ENCODE results near the gene UIMC1. TPM values are rescaled to one million over a fixed set of nuclear protein-coding genes. Genes with fewer than 3 reads are reported as not detected.

UIMC1 gene
- total RNA-seq, 1 experiment from 2014 or later = 20.7 TPM

DNA sequence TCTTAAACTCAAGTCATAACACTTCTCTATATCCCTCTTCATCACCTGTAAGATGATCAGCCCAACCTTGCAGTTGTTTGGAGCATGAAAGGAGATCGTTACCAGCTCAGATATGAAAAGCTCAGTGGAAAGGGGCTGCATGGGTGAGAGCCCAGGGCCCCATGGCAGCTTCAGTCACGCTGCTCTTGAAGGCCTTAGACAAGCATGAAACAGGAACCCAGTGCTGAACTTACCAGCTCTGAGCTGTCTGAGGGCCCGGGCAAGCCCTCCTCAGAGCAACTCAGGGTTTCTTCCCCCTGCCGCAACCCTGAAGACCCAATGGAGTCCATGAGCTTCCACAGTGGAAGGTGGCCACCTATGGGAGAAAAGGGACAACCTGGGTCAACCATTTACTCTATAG is 110.7 kb downstream of the UIMC1 start:
- ChIA-PET POLR2A (ENCODE audit: unreplicated experiment) (no interaction called here), CTCF (no interaction called here)
- no peak overlapping the region for H3K4me3 ChIP-seq (ENCODE audit: low read length)
- no TSS peak for BruUV-seq (replicated peaks)
- no peaks in the 10 kb centered on the region; the same call in 1 of the 2 replicates for H3K27me3 ChIP-seq (ENCODE audit: low read length)
- TF ChIP-seq EZH2 (IDR thresholded peaks at IDR 0.05; ENCODE audit: low read length, unreplicated experiment) (no peak), EZH2phosphoT487 (IDR thresholded peaks at IDR 0.05; ENCODE audit: borderline replicate concordance, low read length) (no peak)
- TF ChIP-seq, protein P1, sequence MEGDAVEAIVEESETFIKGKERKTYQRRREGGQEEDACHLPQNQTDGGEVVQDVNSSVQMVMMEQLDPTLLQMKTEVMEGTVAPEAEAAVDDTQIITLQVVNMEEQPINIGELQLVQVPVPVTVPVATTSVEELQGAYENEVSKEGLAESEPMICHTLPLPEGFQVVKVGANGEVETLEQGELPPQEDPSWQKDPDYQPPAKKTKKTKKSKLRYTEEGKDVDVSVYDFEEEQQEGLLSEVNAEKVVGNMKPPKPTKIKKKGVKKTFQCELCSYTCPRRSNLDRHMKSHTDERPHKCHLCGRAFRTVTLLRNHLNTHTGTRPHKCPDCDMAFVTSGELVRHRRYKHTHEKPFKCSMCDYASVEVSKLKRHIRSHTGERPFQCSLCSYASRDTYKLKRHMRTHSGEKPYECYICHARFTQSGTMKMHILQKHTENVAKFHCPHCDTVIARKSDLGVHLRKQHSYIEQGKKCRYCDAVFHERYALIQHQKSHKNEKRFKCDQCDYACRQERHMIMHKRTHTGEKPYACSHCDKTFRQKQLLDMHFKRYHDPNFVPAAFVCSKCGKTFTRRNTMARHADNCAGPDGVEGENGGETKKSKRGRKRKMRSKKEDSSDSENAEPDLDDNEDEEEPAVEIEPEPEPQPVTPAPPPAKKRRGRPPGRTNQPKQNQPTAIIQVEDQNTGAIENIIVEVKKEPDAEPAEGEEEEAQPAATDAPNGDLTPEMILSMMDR (conservative IDR thresholded peaks at IDR 0.05; ENCODE audit: low read depth, low read length) = no peak
- no peaks in the 10 kb centered on the region for H3K4me1 ChIP-seq (ENCODE audit: insufficient read depth, low read length)
- no peak overlapping the region for H3K9ac ChIP-seq (ENCODE audit: low read length)
- no peak overlapping the region for H3K4me2 ChIP-seq (ENCODE audit: low read length)
- H3K27ac ChIP-seq (ENCODE audit: low read length) = no peak overlapping the region
- H3K36me3 ChIP-seq (ENCODE audit: low read depth, low read length) = no peaks in the 10 kb centered on the region
- DNase-seq (no peak), ATAC-seq (no peak)
- H2AFZ ChIP-seq (ENCODE audit: low read length) = no peak overlapping the region
- H3K79me2 ChIP-seq (ENCODE audit: low read length) = no peaks in the 10 kb centered on the region
- H3F3A ChIP-seq (ENCODE audit: low read length, unreplicated experiment) = no peaks in the 10 kb centered on the region
- intact Hi-C loops (cut with micrococcal nuclease) = no loop called here
- H3K9me2 ChIP-seq (replicated peaks; ENCODE audit: low read length) = no peaks in the 10 kb centered on the region
- no peaks in the 10 kb centered on the region for H4K20me1 ChIP-seq (ENCODE audit: low read length)
- H3K9me3 ChIP-seq (ENCODE audit: low read length) = no peaks in the 10 kb centered on the region

DNA sequence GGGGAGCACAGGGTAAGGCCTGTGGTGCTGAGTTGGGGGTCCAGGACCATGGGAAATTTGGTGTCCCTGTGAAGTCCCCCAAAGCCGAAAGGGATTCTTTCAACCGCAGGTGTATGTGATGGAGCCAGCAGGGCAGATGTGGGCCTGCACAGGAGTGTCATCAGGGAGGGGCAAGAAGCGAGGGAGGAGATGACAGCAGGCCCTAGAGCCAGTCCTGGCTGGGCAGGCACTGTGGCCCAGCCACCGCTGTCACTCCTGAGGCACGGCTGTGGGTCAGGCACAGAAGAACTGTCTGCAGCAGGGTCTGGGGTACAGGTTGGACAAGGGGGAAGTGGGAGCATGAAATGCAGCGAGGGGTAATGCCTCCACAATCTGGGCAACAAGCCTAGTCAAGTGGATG is 112.3 kb downstream of the UIMC1 start:
- H3K9ac ChIP-seq (ENCODE audit: low read length) = no peak overlapping the region
- ChIA-PET CTCF (no interaction called here), POLR2A (ENCODE audit: unreplicated experiment) (no interaction called here)
- H4K20me1 ChIP-seq (ENCODE audit: low read length) = no peaks in the 10 kb centered on the region
- H3K9me2 ChIP-seq (replicated peaks; ENCODE audit: low read length) = no peaks in the 10 kb centered on the region
- no peaks in the 10 kb centered on the region for H3K79me2 ChIP-seq (ENCODE audit: low read length)
- no peak overlapping the region for H3K4me2 ChIP-seq (ENCODE audit: low read length)
- no peak for TF ChIP-seq EZH2 (IDR thresholded peaks at IDR 0.05; ENCODE audit: low read length, unreplicated experiment)
- no peak for TF ChIP-seq EZH2phosphoT487 (IDR thresholded peaks at IDR 0.05; ENCODE audit: borderline replicate concordance, low read length)
- TF ChIP-seq, protein P1 (conservative IDR thresholded peaks at IDR 0.05; ENCODE audit: low read depth, low read length) = no peak
- no peaks in the 10 kb centered on the region for H3K36me3 ChIP-seq (ENCODE audit: low read depth, low read length)
- no peaks in the 10 kb centered on the region for H3K9me3 ChIP-seq (ENCODE audit: low read length)
- H3K27ac ChIP-seq (ENCODE audit: low read length) = no peak overlapping the region
- no peaks in the 10 kb centered on the region for H3K4me1 ChIP-seq (ENCODE audit: insufficient read depth, low read length)
- no peaks in the 10 kb centered on the region; the same call in 1 of the 2 replicates for H3K27me3 ChIP-seq (ENCODE audit: low read length)
- no TSS peak for BruUV-seq (replicated peaks)
- no peak overlapping the region for H2AFZ ChIP-seq (ENCODE audit: low read length)
- DNase-seq (no peak), ATAC-seq (no peak)
- no peaks in the 10 kb centered on the region for H3F3A ChIP-seq (ENCODE audit: low read length, unreplicated experiment)
- intact Hi-C loops (cut with micrococcal nuclease) = no loop called here
- H3K4me3 ChIP-seq (ENCODE audit: low read length) = no peak overlapping the region

DNA sequence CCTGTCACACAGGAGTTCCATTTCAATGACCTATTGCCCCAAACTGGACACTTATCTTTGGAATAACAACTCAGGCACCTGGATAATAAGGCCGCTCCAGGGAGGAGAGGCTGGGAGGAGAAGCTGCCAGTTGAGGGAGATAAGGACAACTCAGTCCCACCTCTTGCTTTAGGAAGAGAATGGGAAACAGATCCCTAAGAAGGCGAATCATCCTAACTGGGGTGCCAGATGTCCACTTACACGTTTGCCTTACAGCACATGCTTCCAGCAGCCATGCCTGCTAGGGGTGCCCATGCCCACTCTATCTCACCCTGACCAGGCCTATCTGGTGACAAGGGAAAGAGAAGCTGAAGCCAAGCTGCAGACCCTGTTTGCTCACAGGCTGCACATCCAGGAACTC is 113.9 kb downstream of the UIMC1 start:
- no peaks in the 10 kb centered on the region for H3K4me1 ChIP-seq (ENCODE audit: insufficient read depth, low read length)
- ATAC-seq (no peak), DNase-seq (no peak)
- no peaks in the 10 kb centered on the region for H3K9me3 ChIP-seq (ENCODE audit: low read length)
- H4K20me1 ChIP-seq (ENCODE audit: low read length) = no peaks in the 10 kb centered on the region
- no peak overlapping the region for H2AFZ ChIP-seq (ENCODE audit: low read length)
- no peak overlapping the region for H3K4me3 ChIP-seq (ENCODE audit: low read length)
- ChIA-PET CTCF (no interaction called here), POLR2A (ENCODE audit: unreplicated experiment) (no interaction called here)
- BruUV-seq (replicated peaks) = no TSS peak
- H3F3A ChIP-seq (ENCODE audit: low read length, unreplicated experiment) = no peaks in the 10 kb centered on the region
- no peaks in the 10 kb centered on the region for H3K79me2 ChIP-seq (ENCODE audit: low read length)
- TF ChIP-seq EZH2phosphoT487 (IDR thresholded peaks at IDR 0.05; ENCODE audit: borderline replicate concordance, low read length) = no peak
- no peak for TF ChIP-seq EZH2 (IDR thresholded peaks at IDR 0.05; ENCODE audit: low read length, unreplicated experiment)
- TF ChIP-seq, protein P1 (conservative IDR thresholded peaks at IDR 0.05; ENCODE audit: low read depth, low read length) = no peak
- no peaks in the 10 kb centered on the region for H3K36me3 ChIP-seq (ENCODE audit: low read depth, low read length)
- H3K9ac ChIP-seq (ENCODE audit: low read length) = no peak overlapping the region
- H3K9me2 ChIP-seq (replicated peaks; ENCODE audit: low read length) = no peaks in the 10 kb centered on the region
- intact Hi-C loops (cut with micrococcal nuclease) = no loop called here
- no peak overlapping the region for H3K27ac ChIP-seq (ENCODE audit: low read length)
- no peaks in the 10 kb centered on the region; the same call in 1 of the 2 replicates for H3K27me3 ChIP-seq (ENCODE audit: low read length)
- no peak overlapping the region for H3K4me2 ChIP-seq (ENCODE audit: low read length)

Data from PC-3 (cell line).